Choroid plexus epithelial cell (primary cell): Measurements from ENCODE around the gene FOXC2.

ENCODE experiments used
- DNase-seq: peaks from one replicate; pipeline ENCODE4 v3.0.0-alpha.2; 2010; ENCODE audit warnings: low read depth
- H3K4me3 ChIP-seq: 2 replicates; pipeline ENCODE4 v1.5.1; 2011; ENCODE audit warnings: low read depth, mild to moderate bottlenecking, control low read depth, low read length, moderate library complexity
- CTCF ChIP-seq: conservative IDR thresholded peaks from 2 replicates; pipeline ENCODE4 v1.5.1; 2011; ENCODE audit warnings: low read depth, mild to moderate bottlenecking, control low read depth, inconsistent platforms, low read length, moderate library complexity

Gene FOXC2

GRCh38 chr16:86573215-86573614, 6.6 kb downstream of the FOXC2 start:
- DNase-seq, result peak; percentile 67
- no peak overlapping the region for H3K4me3 ChIP-seq
- TF ChIP-seq CTCF, result no peak

GRCh38 chr16:86573646-86574508, 7.2 kb downstream of the FOXC2 start:
- TF ChIP-seq CTCF, result no peak
- no peak for DNase-seq
- no peak overlapping the region for H3K4me3 ChIP-seq

GRCh38 chr16:86574646-86575045, 8.0 kb downstream of the FOXC2 start:
- DNase-seq, result no peak
- H3K4me3 ChIP-seq, result no peak overlapping the region
- no peak for TF ChIP-seq CTCF

- no peak for DNase-seq
- H3K4me3 ChIP-seq, result peak overlapping the region; percentile 64
- TF ChIP-seq CTCF, result no peak
Observed at GRCh38 chr16:86575095-86575685, 8.6 kb downstream of the FOXC2 start.

- peak; percentile 83 for TF ChIP-seq CTCF
- DNase-seq, result peak; percentile 97
- peak overlapping the region; percentile 64 for H3K4me3 ChIP-seq
Observed at GRCh38 chr16:86575754-86576557, 9.3 kb downstream of the FOXC2 start.

GRCh38 chr16:86576591-86577313, 10.1 kb downstream of the FOXC2 start:
- TF ChIP-seq CTCF, result no peak
- peak; percentile 54 for DNase-seq
- H3K4me3 ChIP-seq, result peak overlapping the region; percentile 64
